Ovary (tissue), 9 donors: ENCODE data around the gene EPG5. TPM values are rescaled to one million over a fixed set of nuclear protein-coding genes. Genes with fewer than 3 reads are reported as not detected.

Experiments used
- DNase-seq, 5 donors: peaks; one replicate each; pipeline ENCODE4 v3.0.0-alpha.2; 2019 to 2020
- H3K27ac ChIP-seq, 2 donors: fragments of 200-600 bp; one replicate each; pipeline versions ENCODE4 v1.5.1 to v1.8.0; 2019 to 2022
- H3K27me3 ChIP-seq: fragments of 200-600 bp; one replicate; pipeline ENCODE4 v1.8.0; 2022
- H3K36me3 ChIP-seq: fragments of 200-600 bp; sonication (generic); one replicate; pipeline ENCODE4 v1.5.1; 2019
- H3K4me1 ChIP-seq: one replicate; pipeline ENCODE4 v1.8.1; 2013; ENCODE audit warnings: mild to moderate bottlenecking, moderate library complexity; ENCODE audit not compliant: insufficient read depth
- H3K4me3 ChIP-seq: fragments of 200-600 bp; sonication (generic); one replicate; pipeline ENCODE4 v1.5.1; 2017
- H3K9me3 ChIP-seq, 2 donors: fragments of 200-600 bp in 1 of 2; sonication (generic) in 1 of 2; one replicate each; pipeline versions ENCODE4 v1.5.1 to v1.8.1; 2013 to 2019; ENCODE audit warnings: mild to moderate bottlenecking in 1 of 2, moderate library complexity in 1 of 2
- EP300 ChIP-seq: sonication (generic); formaldehyde crosslinking; IDR thresholded peaks from one replicate; pipeline ENCODE4 v1.6.1; 2017; ENCODE audit warnings: antibody characterized with exemption
- POLR2A ChIP-seq: fragments of 450-650 bp; IDR thresholded peaks from one replicate; pipeline ENCODE4 v1.6.1; 2017; ENCODE audit warnings: antibody characterized with exemption, mild to moderate bottlenecking, moderate library complexity
- WGBS, 3 donors: extraction: QIAGEN DNeasy Blood & Tissue Kit in 1 of 3; methylation state at CpG; one replicate each; pipeline versions ENCODE4 v1.1.5 to v1.1.7; 2013 to 2017; 5-methylcytosine and 5-hydroxymethylcytosine counted together
- intact Hi-C, 4 donors: fragments of 100-400 bp; cut with DNase I; formaldehyde crosslinking; loops; one replicate each; pipeline versions ENCODE4 v1.11.0 to v1.15.1; 2022 to 2023
- polyA plus RNA-seq, 2 donors: library from polyadenylated mRNA; stranded (reverse); fragments of 200-250 nt in 1 of 2; fragments of 350-450 nt in 1 of 2; fragmentation: Illumina TruSeq in 1 of 2; extraction: RNeasy Lipid Tissue Mini Kit (QIAGEN cat#74804) in 1 of 2; gene quantifications; one replicate each; pipeline ENCODE4 v1.2.3, GENCODE V29; 2013 to 2014
- total RNA-seq, 7 donors: library from RNA; depleted of rRNA in 2 of 7; stranded (reverse); fragments of >200 nt in 2 of 7; fragmentation: NEBNext Ultra II Directional in 3 of 7; extraction: Animal tissue kit (Norgen Biotek cat#: 25700) in 3 of 7; gene quantifications; one replicate each; pipeline versions ENCODE4 v1.1.0 to v1.2.4, GENCODE V29; 2016 to 2023
- TF ChIP-seq, protein P1 (sequence below), 3 donors: fragments of 450-650 bp in 2 of 3; fragments of 200-600 bp in 1 of 3; IDR thresholded peaks; one replicate each; pipeline versions ENCODE4 v1.5.1 to v1.8.0; 2016 to 2022; ENCODE audit warnings: antibody characterized with exemption in 3 of 3, mild to moderate bottlenecking in 1 of 3
- donor health status: DM: no; HTN: no; CAD: no; lungs with moderate emphysema.
- donor health status: DM: no; HTN: no; CAD: no.
- donor health status: Bipolar disorder and iron deficiency.
- donor health status: DM: yes; HTN: yes; CAD: no.
- donor health status: DM: no; HTN: no; CAD: no.
- donor health status: DM: yes; HTN: yes; CAD: no.

EPG5 gene
- total and polyA plus RNA-seq, 9 donors: 8.9 to 28.4 (median 21.2) TPM

DNA sequence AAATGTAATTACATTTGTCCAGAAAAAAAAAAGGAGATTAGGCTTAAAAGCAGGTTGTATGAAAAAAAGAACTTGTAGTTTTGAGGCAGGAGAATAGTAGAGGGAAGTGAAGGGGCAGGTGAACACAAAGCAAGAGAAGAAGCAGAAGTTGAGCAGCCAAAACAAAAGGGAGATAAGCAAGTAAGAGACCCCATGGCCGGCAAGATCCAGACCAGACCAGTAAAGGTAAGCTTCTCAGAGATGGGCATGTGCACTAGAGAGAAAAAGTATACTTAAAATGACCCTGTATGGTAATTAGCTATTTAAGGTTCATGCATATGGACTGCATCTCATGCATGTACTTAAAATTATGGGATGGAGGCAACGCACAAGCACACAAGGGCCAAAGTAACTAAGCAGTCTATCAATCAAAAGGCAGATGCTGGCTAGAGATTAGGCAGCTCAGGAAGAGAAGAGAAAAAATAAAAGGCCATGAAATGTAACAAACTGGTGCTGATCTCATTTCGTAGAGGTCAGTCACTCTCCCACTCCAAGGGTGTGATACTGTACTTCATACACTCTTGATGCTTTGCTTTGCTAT is 132.0 kb downstream of the EPG5 start:
- no peaks in the 10 kb centered on the region for H3K9me3 ChIP-seq
- H3K27ac ChIP-seq: no peak overlapping the region
- no peak overlapping the region for H3K4me3 ChIP-seq
- no peak for DNase-seq
- TF ChIP-seq POLR2A (no peak), EP300 (no peak)
- TF ChIP-seq, protein P1, sequence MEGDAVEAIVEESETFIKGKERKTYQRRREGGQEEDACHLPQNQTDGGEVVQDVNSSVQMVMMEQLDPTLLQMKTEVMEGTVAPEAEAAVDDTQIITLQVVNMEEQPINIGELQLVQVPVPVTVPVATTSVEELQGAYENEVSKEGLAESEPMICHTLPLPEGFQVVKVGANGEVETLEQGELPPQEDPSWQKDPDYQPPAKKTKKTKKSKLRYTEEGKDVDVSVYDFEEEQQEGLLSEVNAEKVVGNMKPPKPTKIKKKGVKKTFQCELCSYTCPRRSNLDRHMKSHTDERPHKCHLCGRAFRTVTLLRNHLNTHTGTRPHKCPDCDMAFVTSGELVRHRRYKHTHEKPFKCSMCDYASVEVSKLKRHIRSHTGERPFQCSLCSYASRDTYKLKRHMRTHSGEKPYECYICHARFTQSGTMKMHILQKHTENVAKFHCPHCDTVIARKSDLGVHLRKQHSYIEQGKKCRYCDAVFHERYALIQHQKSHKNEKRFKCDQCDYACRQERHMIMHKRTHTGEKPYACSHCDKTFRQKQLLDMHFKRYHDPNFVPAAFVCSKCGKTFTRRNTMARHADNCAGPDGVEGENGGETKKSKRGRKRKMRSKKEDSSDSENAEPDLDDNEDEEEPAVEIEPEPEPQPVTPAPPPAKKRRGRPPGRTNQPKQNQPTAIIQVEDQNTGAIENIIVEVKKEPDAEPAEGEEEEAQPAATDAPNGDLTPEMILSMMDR (IDR thresholded peaks at IDR 0.05): no peak
- no peaks in the 10 kb centered on the region for H3K27me3 ChIP-seq
- intact Hi-C loops: no loop called here
- WGBS, 3 donors: 65 to 79% (median 77%) methylated on average over 3 of the region's 3 CpGs
- peaks cover 7% of the 10 kb centered on the region for H3K4me1 ChIP-seq
- H3K36me3 ChIP-seq: no peaks in the 10 kb centered on the region

DNA sequence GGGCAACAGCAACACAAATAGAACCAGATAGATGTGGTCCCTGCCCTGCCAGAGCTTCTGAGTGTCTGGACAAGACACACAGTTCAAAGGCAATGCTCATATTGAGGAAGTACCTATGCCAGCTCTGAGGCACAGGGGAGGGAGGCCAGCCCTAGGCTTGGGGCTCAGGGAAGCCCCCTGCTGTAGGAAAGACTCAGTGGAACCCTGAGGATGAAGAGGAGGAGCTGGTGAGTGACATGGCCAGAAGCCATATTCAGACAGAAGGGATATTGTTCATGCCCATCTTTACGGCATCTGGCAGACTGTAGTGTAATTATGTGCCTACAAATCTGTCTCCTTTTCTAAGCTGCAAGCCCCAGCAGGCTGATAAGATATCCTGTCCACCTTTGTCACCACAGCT is 132.8 kb downstream of the EPG5 start:
- H3K27me3 ChIP-seq: no peaks in the 10 kb centered on the region
- H3K36me3 ChIP-seq: no peaks in the 10 kb centered on the region
- peaks cover 7% of the 10 kb centered on the region for H3K4me1 ChIP-seq
- intact Hi-C loops: no loop called here
- no peak overlapping the region for H3K4me3 ChIP-seq
- 85 to 97% (median 95%) methylated on average over 1 of the region's 1 CpG for WGBS, 3 donors
- H3K27ac ChIP-seq: no peak overlapping the region
- DNase-seq: no peak
- TF ChIP-seq EP300 (no peak), POLR2A (no peak)
- TF ChIP-seq, protein P1 (IDR thresholded peaks at IDR 0.05): no peak
- H3K9me3 ChIP-seq: no peaks in the 10 kb centered on the region

DNA sequence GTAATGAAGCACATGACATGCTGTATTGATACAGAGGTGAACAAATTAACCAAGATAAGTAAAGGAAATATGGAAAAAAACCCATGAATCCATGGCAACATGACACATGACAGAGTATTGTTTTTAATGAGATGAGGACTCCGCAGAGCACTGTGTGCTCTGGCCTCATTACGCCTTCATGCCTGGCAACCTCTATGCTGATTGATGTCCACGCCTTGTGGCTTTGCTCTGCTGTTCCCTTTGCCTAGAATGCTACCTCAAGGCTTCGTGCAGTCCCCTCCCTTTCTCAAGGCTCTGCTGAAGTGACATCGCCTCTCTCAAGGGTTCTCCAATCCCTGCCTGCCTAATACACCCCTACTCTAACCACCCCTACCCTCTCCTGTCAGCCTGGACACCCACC is 133.3 kb downstream of the EPG5 start:
- DNase-seq: no peak
- 73 to 89% (median 83%) methylated on average over 5 of the region's 5 CpGs for whole genome bisulfite sequencing, 3 donors
- Histone ChIP-seq H3K36me3 (no peaks in the 10 kb centered on the region), H3K4me3 (no peak overlapping the region), H3K27ac (no peak overlapping the region), H3K27me3 (no peaks in the 10 kb centered on the region), H3K4me1 (peaks cover 6% of the 10 kb centered on the region), H3K9me3 (no peaks in the 10 kb centered on the region)
- intact Hi-C loops: no loop called here
- TF ChIP-seq EP300: no peak
- TF ChIP-seq POLR2A: no peak
- TF ChIP-seq, protein P1 (IDR thresholded peaks at IDR 0.05): no peak

DNA sequence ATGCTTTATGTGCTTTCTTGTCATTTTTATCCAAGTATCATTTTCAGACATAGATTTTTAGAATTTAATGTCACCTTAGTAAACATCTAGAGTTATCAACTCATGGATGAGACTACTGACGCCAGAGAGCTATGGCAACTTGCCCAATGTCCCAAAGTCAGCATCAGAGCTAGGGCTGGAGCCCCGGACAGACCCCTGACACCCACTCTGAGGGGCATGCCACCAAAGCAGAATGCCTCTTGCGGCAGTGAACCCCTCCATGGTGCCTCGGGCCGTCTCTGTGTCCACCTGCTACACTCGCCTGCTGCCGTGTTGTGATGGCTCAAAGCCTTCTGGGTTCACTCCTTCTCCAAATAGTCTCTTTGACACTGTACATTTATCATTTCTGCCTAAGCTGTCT is 136.2 kb downstream of the EPG5 start:
- intact Hi-C loops: no loop called here
- Histone ChIP-seq H3K36me3 (no peaks in the 10 kb centered on the region), H3K4me3 (no peak overlapping the region), H3K9me3 (no peaks in the 10 kb centered on the region), H3K4me1 (no peaks in the 10 kb centered on the region), H3K27ac (no peak overlapping the region), H3K27me3 (no peaks in the 10 kb centered on the region)
- DNase-seq: no peak
- TF ChIP-seq, protein P1 (IDR thresholded peaks at IDR 0.05): no peak
- TF ChIP-seq EP300: no peak
- TF ChIP-seq POLR2A: no peak
- WGBS, 3 donors: 78 to 89% (median 81%) methylated on average over 7 of the region's 7 CpGs
